Natural killer cell (primary cell): ENCODE results near the gene C1orf105. TPM values are rescaled to one million over a fixed set of nuclear protein-coding genes. Genes with fewer than 3 reads are reported as not detected.

Experiments used
- ATAC-seq, 3 donors: fragments of 150-1000 bp in 2 of 3; fragments of 200-7000 bp in 1 of 3; cut with Tn5 transposase; 1 replicate in 1 of 3; 2 replicates in 2 of 3; pipeline ENCODE4 v1.10.0; 2021; ENCODE audit warnings: mild to moderate bottlenecking in 2 of 3, moderate library complexity in 2 of 3
- DNase-seq, 2 donors: peaks; one replicate each; pipeline versions ENCODE4 v3.0.0 to v3.0.0-alpha.2; 2013 to 2021; ENCODE audit warnings: mixed read lengths in 1 of 2
- H3K27ac ChIP-seq: one replicate; pipeline ENCODE4 v1.5.1; 2013; ENCODE audit warnings: mild to moderate bottlenecking, low read length
- H3K27me3 ChIP-seq: one replicate; pipeline ENCODE4 v1.6.1; 2013; ENCODE audit warnings: low read length; ENCODE audit not compliant: control insufficient read depth, insufficient read depth
- H3K36me3 ChIP-seq: one replicate; pipeline ENCODE4 v1.6.1; 2013; ENCODE audit warnings: low read length; ENCODE audit not compliant: control insufficient read depth, insufficient read depth
- H3K4me1 ChIP-seq: one replicate; pipeline ENCODE4 v1.6.1; 2013; ENCODE audit warnings: low read length; ENCODE audit not compliant: control insufficient read depth, insufficient read depth
- H3K4me3 ChIP-seq: one replicate; pipeline ENCODE4 v1.5.1; 2013; ENCODE audit warnings: low read length
- H3K9me3 ChIP-seq: one replicate; pipeline ENCODE4 v1.6.1; 2013; ENCODE audit warnings: low read length; ENCODE audit not compliant: control insufficient read depth, insufficient read depth
- H3K27ac Mint-ChIP-seq, 2 donors: one replicate each; pipeline ENCODE4 v1.8.0; 2022; ENCODE audit warnings: mild to moderate bottlenecking in 2 of 2, mixed read lengths in 2 of 2, moderate library complexity in 1 of 2
- H3K27me3 Mint-ChIP-seq, 2 donors: one replicate each; pipeline ENCODE4 v1.8.0; 2022; ENCODE audit warnings: low read depth in 2 of 2, mixed read lengths in 2 of 2
- H3K36me3 Mint-ChIP-seq: one replicate; pipeline ENCODE4 v1.8.0; 2022; ENCODE audit warnings: mixed read lengths
- H3K4me1 Mint-ChIP-seq, 2 donors: one replicate each; pipeline ENCODE4 v1.8.0; 2022; ENCODE audit warnings: mixed read lengths in 2 of 2
- H3K4me3 Mint-ChIP-seq: one replicate; pipeline ENCODE4 v1.8.0; 2022; ENCODE audit warnings: mild to moderate bottlenecking, moderate library complexity, mixed read lengths
- H3K9me3 Mint-ChIP-seq, 2 donors: one replicate each; pipeline ENCODE4 v1.8.0; 2022; ENCODE audit warnings: mixed read lengths in 2 of 2
- CTCF ChIP-seq: fragments of 200-600 bp; IDR thresholded peaks from one replicate; pipeline ENCODE4 v1.8.0; 2022; ENCODE audit warnings: antibody characterized with exemption
- WGBS: methylation state at CpG from one replicate; pipeline ENCODE4 v1.1.7; 2013; ENCODE audit warnings: missing lambda C conversion rate; ENCODE audit not compliant: insufficient coverage; 5-methylcytosine and 5-hydroxymethylcytosine counted together
- intact Hi-C: fragments of 100-400 bp; cut with micrococcal nuclease; formaldehyde crosslinking; loops from one replicate; pipeline ENCODE4 v1.14.2; 2022
- total RNA-seq, 4 donors: library from RNA; stranded (reverse); fragments of 120-200 nt in 1 of 4; gene quantifications; one replicate each; pipeline versions ENCODE4 v1.2.3 to v1.2.4, GENCODE V29; 2013 to 2022

The C1orf105 gene
- total RNA-seq, 3 donors from 2014 or later (not counting 1 experiment from before 2014, with no cell fraction given), result not detected

GRCh38 chr1:172451002-172451443, 30.5 kb downstream of the C1orf105 start:
- no peaks in the 10 kb centered on the region for H3K36me3 ChIP-seq
- Mint-ChIP-seq H3K27ac (no peak overlapping the region), H3K4me1 (peaks cover 0 to 11% of the 10 kb centered on the region in 2 donors), H3K4me3 (no peak overlapping the region), H3K9me3 (no peaks in the 10 kb centered on the region), H3K27me3 (no peaks in the 10 kb centered on the region), H3K36me3 (no peaks in the 10 kb centered on the region)
- no peaks in the 10 kb centered on the region for H3K9me3 ChIP-seq
- no peaks in the 10 kb centered on the region for H3K27me3 ChIP-seq
- no peak overlapping the region for H3K4me3 ChIP-seq
- WGBS, result 97% methylated on average over 2 of the region's 2 CpGs
- no peak overlapping the region for H3K27ac ChIP-seq
- DNase-seq, result no peak
- intact Hi-C loops, result loop anchor here (2.0 kb wide), 1 partner anchor 270 kb away; no protein-coding TSS in a partner anchor
- no peak for ATAC-seq
- TF ChIP-seq CTCF, result no peak
- peaks cover 6% of the 10 kb centered on the region for H3K4me1 ChIP-seq

GRCh38 chr1:172452536-172453152, 32.2 kb downstream of the C1orf105 start:
- no peak for ATAC-seq

GRCh38 chr1:172453153-172453545, 32.7 kb downstream of the C1orf105 start:
- no peaks in the 10 kb centered on the region for H3K9me3 Mint-ChIP-seq
- 96% methylated on average over 3 of the region's 6 CpGs for WGBS
- no peaks in the 10 kb centered on the region for H3K9me3 ChIP-seq
- no peaks in the 10 kb centered on the region for H3K36me3 Mint-ChIP-seq
- no peak overlapping the region for H3K27ac ChIP-seq
- DNase-seq (no peak), ATAC-seq (no peak)
- H3K27ac Mint-ChIP-seq, result no peak overlapping the region
- no peak overlapping the region for H3K4me3 ChIP-seq
- H3K27me3 ChIP-seq, result no peaks in the 10 kb centered on the region
- no peak overlapping the region for H3K4me3 Mint-ChIP-seq
- H3K36me3 ChIP-seq, result no peaks in the 10 kb centered on the region
- no peak for TF ChIP-seq CTCF
- H3K27me3 Mint-ChIP-seq, result peaks cover 0 to 2% of the 10 kb centered on the region in 2 donors
- peaks cover 0 to 11% of the 10 kb centered on the region in 2 donors for H3K4me1 Mint-ChIP-seq
- peaks cover 6% of the 10 kb centered on the region for H3K4me1 ChIP-seq
- intact Hi-C loops, result no loop called here

More at GRCh38 chr1:172452536-172453152, 32.2 kb downstream of the C1orf105 start:
- intact Hi-C loops, result no loop called here
- Mint-ChIP-seq H3K36me3 (no peaks in the 10 kb centered on the region), H3K4me3 (no peak overlapping the region), H3K27ac (no peak overlapping the region), H3K9me3 (no peaks in the 10 kb centered on the region), H3K4me1 (peaks cover 0 to 11% of the 10 kb centered on the region in 2 donors), H3K27me3 (peaks cover 0 to 2% of the 10 kb centered on the region in 2 donors)
- Histone ChIP-seq H3K36me3 (no peaks in the 10 kb centered on the region), H3K4me3 (no peak overlapping the region), H3K27me3 (no peaks in the 10 kb centered on the region), H3K9me3 (no peaks in the 10 kb centered on the region), H3K4me1 (peaks cover 6% of the 10 kb centered on the region), H3K27ac (no peak overlapping the region)
- WGBS, result 92% methylated on average over 7 of the region's 7 CpGs
- TF ChIP-seq CTCF, result no peak
- DNase-seq, result no peak

GRCh38 chr1:172453607-172454006, 33.1 kb downstream of the C1orf105 start:
- H3K36me3 ChIP-seq, result no peaks in the 10 kb centered on the region
- intact Hi-C loops, result no loop called here
- WGBS, result no CpG with 5 or more reads among the region's 1 CpG
- peaks cover 0 to 11% of the 10 kb centered on the region in 2 donors for H3K4me1 Mint-ChIP-seq
- no peak overlapping the region for H3K4me3 Mint-ChIP-seq
- no peak for ATAC-seq
- H3K27ac ChIP-seq, result no peak overlapping the region
- H3K36me3 Mint-ChIP-seq, result no peaks in the 10 kb centered on the region
- no peak for DNase-seq
- H3K27ac Mint-ChIP-seq, result no peak overlapping the region
- no peaks in the 10 kb centered on the region for H3K9me3 ChIP-seq
- H3K4me3 ChIP-seq, result no peak overlapping the region
- no peak for TF ChIP-seq CTCF
- H3K27me3 ChIP-seq, result no peaks in the 10 kb centered on the region
- H3K27me3 Mint-ChIP-seq, result peaks cover 0 to 2% of the 10 kb centered on the region in 2 donors
- no peaks in the 10 kb centered on the region for H3K9me3 Mint-ChIP-seq
- peaks cover 6% of the 10 kb centered on the region for H3K4me1 ChIP-seq
